GM10266 (cell line): ENCODE measurements around the gene RUBCN.
A peak's percentile ranks its signal among the peaks of the same experiment; 100 is the strongest.

Experiments
- DNase-seq: peaks from one replicate; pipeline ENCODE4 v3.0.0; 2012; ENCODE audit errors: extremely low spot score
- CTCF ChIP-seq: IDR thresholded peaks from 2 replicates; pipeline ENCODE4 v1.5.1; 2012; ENCODE audit warnings: mild to moderate bottlenecking, low read depth; ENCODE audit not compliant: control insufficient read depth, insufficient read depth; ENCODE audit errors: missing control alignments

The RUBCN gene

DNA sequence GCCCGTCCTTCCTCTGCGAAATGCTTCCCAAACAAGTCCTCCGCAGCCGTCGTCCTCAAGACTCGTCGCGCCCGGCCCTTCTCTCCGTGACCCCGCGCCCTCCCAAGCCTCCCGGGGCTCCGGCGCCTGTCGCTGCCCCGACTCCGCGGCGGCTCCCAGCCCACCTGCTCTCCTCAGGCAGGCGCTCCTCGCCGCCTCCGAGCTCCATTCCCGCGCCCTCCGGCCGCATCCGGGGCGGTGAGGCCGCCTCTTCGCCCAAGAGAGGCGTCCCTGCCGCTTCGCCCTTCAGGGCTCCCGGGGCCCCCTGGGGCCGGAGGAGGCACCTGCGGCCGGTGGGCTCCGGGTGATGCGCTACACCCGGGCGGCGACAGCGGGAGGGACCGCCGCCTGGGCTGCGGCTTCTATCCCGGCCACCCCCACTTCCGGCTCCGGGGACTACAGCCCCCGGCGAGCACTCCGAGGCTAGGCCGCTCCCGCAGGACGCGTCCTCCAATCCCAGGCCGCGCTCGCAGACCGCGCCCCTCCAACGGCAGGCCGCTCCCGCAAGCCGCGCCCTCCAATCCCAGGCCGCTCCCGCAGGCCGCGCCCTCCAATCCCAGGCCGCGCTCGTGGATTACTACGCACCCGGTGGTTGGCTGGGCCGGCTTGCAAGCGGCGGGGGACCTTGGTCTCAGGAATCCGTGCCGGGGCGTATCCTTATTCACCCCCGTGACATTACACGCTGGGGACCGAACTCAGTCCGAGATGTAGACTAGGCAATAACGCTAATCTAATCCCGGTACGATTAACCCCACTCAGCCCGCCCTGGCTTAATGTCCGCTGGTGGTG, at the start of gene RUBCN:
TSS of gene RUBCN (minus strand) at position 414 of the 828 bp plus-strand sequence. CDS start at position 229, 185 bp downstream.
- no peak for TF ChIP-seq CTCF
- peak; percentile 99 for DNase-seq

DNA sequence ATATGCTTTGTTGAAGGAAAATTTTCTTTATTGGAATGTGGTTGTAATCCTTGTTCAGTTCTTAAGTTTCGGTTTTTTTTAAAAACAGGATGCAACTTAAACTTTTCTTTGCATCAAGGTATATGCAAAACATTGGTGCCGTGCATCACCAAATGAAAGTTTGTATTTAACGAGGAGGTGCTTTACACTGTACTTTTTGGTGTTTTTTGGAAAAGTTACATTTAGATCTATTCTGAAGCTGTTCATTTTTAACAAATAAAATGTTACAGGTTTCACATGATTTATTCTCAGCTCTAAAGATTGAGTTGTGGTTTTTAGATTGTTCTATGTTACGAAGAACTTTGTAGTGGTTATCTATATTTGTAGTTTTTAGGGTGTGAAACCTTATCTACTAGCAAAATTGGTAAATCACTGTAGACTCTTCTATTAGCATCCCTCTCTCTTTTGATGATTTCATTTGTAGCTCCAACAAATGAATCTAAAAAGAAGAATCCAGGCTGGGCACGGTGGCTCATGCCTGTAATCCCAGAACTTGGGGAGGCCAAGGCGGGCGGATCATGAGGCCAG, 47.4 kb upstream of the RUBCN start:
- DNase-seq: no peak
- TF ChIP-seq CTCF: no peak

DNA sequence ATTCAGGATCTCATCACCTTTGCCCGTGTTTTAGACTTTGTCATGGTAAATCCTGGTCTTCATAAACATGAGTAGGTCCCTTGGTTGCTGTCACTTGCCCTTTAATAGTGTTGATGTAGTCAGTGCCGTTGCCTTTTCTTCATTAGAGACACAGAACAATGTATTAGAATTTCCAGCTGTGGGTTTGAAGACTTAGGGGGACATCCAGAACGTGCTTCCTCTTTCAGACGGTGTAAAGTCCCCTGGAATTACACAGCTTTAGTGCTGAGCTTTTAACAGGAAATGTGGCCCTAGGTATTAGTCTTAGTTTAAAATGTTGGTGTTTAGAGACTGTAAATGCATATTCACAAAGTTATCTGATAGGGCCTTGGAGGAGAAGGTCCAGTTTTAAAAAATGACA, 45.5 kb upstream of the RUBCN start:
- TF ChIP-seq CTCF: no peak
- peak; percentile 42 for DNase-seq

DNA sequence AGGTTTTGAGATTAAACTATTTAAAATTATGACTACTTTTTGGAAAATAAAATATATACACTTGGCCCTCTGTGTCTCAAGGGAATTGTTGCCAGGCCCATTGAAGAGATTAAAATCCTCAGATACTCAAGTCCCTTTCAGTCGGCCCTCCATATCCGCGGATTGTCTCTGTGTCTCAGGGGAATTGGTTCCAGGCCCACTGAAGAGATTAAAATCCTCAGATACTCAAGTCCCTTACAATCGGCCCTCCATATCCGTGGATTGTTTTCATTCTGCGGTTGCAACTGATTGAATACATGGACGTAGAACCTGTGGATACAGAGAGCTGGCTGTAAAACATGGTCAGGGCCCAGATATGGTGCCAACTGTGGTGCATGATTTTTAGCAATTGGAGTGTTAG, 38.6 kb upstream of the RUBCN start:
- DNase-seq: no peak

GRCh38 chr3:197761784-197762183, 25.1 kb upstream of the RUBCN start:
- no peak for DNase-seq
- TF ChIP-seq CTCF: no peak

More for the DNA sequence above, 38.6 kb upstream of the RUBCN start:
- TF ChIP-seq CTCF: no peak

DNA sequence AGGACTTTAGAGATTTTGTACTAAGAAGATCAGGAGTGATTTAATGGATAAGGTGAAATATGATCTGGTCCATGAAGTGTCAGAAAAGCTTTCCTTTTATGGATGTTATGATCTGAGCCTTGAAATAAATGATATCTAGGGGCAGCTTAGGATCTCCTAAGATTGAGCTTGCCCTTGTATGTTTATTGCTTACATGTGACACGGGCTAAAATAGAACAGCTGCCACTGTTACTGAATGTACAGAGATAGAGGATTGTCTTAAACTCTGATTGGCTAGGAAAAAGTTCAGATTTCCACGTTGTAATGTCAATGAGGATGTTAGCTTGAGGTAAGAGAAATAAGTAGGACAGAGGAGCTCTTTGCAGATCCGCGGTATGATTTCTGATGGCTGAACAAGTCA, 21.8 kb upstream of the RUBCN start:
- DNase-seq: no peak
- no peak for TF ChIP-seq CTCF

- no peak for DNase-seq
- TF ChIP-seq CTCF: no peak
Measured at GRCh38 chr3:197756704-197757103, 20.0 kb upstream of the RUBCN start.
